ENCODE results near the gene MC1R.
"Not testable (repeated sequence)": the region's sequence is repeated elsewhere in the genome, so short reads cannot be mapped to it uniquely, and the experiment has no call there.

MC1R gene

DNA sequence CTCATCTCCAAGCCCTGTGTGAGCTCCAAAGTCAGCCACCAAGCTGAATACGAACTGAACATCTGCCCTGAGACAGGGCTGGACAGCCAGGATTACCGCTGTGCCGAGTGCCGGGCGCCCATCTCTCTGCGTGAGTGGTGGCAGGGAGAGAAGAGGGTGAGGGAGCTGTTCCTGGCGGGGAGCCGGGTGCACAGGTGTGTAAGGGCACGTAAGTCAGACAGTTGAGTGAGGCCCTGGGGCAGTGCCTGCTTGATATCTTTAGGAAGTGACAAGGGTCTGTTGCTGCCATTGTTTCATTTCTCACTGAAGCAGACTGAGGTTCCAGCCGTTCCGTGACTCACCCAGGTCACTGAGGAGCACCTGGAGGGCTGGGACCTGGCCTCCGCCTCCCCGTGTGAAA, 42.3 kb downstream of the MC1R start:
- in situ Hi-C loops (cut with MboI; ENCODE audit: low pct_unique_long_range_greater_than_20kb, low sequenced_read_pairs, unreplicated experiment): no loop called here
- TF ChIP-seq, protein P1, sequence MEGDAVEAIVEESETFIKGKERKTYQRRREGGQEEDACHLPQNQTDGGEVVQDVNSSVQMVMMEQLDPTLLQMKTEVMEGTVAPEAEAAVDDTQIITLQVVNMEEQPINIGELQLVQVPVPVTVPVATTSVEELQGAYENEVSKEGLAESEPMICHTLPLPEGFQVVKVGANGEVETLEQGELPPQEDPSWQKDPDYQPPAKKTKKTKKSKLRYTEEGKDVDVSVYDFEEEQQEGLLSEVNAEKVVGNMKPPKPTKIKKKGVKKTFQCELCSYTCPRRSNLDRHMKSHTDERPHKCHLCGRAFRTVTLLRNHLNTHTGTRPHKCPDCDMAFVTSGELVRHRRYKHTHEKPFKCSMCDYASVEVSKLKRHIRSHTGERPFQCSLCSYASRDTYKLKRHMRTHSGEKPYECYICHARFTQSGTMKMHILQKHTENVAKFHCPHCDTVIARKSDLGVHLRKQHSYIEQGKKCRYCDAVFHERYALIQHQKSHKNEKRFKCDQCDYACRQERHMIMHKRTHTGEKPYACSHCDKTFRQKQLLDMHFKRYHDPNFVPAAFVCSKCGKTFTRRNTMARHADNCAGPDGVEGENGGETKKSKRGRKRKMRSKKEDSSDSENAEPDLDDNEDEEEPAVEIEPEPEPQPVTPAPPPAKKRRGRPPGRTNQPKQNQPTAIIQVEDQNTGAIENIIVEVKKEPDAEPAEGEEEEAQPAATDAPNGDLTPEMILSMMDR (IDR thresholded peaks at IDR 0.05; ENCODE audit: extremely low read depth, insufficient read depth, missing control alignments): no peak
- no peak for DNase-seq (ENCODE audit: low spot score)

DNA sequence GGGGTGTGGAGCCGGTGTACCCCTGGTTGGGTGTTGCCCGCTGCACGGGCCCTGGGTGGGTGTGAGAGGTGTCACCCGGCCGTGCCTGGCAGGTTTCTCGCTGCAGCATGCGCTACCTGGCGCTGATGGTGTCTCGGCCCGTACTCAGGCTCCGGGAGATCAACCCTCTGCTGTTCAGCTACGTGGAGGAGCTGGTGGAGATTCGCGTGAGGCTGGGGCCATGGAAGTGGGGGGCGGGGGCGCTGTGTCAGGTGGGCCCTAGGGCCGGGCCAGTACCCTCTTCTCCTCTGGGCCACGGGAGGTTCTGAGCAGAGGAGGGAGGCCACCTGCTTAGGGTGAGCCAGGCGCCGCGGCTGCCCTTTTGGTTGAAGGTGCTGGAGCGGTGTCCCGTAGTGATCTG, 43.3 kb downstream of the MC1R start:
- in situ Hi-C loops (cut with MboI; ENCODE audit: low pct_unique_long_range_greater_than_20kb, low sequenced_read_pairs, unreplicated experiment): no loop called here
- no peak for DNase-seq (ENCODE audit: low spot score)
- TF ChIP-seq, protein P1 (IDR thresholded peaks at IDR 0.05; ENCODE audit: extremely low read depth, insufficient read depth, missing control alignments): no peak

DNA sequence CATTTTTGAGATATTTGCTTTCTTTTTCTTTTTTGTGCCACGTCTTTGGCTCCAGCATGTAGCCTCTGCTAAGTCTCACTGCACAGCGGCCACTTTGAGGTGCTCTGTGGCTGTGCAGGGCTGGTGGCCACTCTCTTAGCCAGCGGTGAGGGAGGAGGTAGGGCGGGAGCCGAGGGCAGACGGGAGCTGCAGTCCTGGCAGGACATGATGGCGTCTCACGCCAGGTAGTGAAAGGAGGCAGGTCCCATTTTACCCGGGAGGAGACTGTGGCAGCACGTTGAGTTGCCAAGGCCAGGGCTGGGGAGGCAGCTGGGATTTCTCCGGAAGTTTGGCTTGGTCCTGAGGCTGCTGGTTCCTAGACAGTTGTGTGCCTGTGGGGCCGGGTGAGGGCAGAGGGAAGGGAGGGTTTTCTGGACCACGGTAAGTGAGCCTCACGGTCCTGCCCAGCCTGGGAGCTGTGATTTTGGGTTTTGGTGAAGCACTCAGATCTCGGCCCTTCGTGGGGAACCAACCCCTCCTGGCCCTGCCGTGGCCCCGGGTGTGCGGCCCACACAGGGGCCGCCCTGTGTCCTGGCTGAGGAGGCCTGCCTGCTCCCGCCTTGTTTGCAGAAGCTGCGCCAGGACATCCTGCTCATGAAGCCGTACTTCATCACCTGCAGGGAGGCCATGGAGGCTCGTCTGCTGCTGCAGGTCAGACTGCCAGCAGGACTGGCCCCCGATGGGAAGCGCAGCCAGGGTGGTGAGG, 44.3 kb downstream of the MC1R start:
- in situ Hi-C loops (cut with MboI; ENCODE audit: low pct_unique_long_range_greater_than_20kb, low sequenced_read_pairs, unreplicated experiment): no loop called here
- TF ChIP-seq, protein P1 (IDR thresholded peaks at IDR 0.05; ENCODE audit: extremely low read depth, insufficient read depth, missing control alignments): no peak

DNA sequence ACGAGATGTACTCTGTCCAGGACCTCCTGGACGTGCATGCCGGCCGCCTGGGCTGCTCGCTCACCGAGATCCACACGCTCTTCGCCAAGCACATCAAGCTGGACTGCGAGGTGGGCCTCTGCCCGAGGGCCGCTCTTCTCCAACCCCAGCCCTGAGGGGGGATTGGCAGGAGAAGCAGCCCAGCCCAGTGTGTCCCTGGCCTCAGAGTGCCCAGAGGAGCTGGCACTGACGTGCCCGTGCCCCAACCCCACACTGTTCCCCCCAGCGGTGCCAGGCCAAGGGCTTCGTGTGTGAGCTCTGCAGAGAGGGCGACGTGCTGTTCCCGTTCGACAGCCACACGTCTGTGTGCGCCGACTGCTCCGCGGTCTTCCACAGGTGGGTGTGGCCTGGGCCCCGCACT, 45.5 kb downstream of the MC1R start:
- in situ Hi-C loops (cut with MboI; ENCODE audit: low pct_unique_long_range_greater_than_20kb, low sequenced_read_pairs, unreplicated experiment): no loop called here
- TF ChIP-seq, protein P1 (IDR thresholded peaks at IDR 0.05; ENCODE audit: extremely low read depth, insufficient read depth, missing control alignments): no peak

More for the DNA sequence above, 44.3 kb downstream of the MC1R start:
- no peak for DNase-seq (ENCODE audit: low spot score)

DNA sequence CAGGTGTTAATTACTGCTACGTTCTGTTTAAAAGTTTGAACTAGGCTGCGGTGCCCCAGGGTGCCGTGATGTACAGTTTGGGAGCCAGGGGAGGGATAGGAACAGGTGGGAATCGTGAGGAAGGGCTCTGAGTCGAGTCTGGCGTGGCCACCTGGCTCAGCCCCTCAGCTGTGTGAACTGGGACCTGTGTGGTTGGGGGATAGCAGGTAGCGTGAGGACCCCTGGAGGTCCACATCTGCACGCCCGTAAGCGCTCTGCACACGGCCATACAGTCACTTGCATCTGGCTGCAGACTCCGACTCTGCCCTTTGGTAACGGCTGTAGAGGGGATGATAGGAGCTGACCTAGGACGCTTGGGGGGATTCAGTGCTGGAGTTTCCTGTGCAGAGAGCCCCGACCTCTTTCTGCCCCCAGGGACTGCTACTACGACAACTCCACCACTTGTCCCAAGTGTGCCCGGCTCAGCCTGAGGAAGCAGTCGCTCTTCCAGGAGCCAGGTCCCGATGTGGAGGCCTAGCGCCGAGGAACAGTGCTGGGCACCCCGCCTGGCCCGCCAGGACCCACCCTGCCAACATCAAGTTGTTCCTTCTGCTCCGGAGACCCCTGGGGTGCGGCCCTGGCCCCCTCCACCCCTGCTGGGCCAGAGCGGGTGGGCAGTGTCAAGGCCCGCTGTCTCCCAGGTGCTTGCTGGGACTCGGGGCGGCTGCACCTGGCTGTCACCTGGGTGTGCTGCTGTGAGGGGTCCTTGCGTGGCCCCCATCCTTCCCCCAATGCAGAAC, 47.0 kb downstream of the MC1R start:
- TF ChIP-seq, protein P1 (IDR thresholded peaks at IDR 0.05; ENCODE audit: extremely low read depth, insufficient read depth, missing control alignments): no peak
- in situ Hi-C loops (cut with MboI; ENCODE audit: low pct_unique_long_range_greater_than_20kb, low sequenced_read_pairs, unreplicated experiment): no loop called here
- DNase-seq (ENCODE audit: low spot score): no peak

More for the DNA sequence above, 45.5 kb downstream of the MC1R start:
- no peak for DNase-seq (ENCODE audit: low spot score)

DNA sequence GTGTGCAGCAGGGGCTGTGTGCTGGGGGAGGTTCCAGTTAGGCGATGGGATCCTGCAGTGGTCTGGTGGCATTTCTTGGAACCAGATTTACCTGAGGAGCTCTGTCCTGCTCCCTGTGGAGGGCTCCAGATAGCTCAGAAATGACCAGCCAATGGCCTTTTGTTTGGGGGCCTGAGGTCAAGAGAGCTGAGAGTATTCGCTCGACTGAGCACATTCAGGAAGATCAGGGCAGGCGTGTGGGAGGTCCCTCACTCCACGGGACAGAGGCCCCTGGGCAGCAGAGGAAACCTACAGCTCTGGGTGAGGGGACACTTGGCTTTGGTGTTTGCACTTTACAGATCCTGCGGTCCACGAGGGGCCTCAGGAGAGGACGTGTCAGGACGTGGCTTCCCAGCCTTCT, 48.1 kb downstream of the MC1R start:
- DNase-seq (ENCODE audit: low spot score): no peak
- in situ Hi-C loops (cut with MboI; ENCODE audit: low pct_unique_long_range_greater_than_20kb, low sequenced_read_pairs, unreplicated experiment): no loop called here
- TF ChIP-seq, protein P1 (IDR thresholded peaks at IDR 0.05; ENCODE audit: extremely low read depth, insufficient read depth, missing control alignments): no peak

DNA sequence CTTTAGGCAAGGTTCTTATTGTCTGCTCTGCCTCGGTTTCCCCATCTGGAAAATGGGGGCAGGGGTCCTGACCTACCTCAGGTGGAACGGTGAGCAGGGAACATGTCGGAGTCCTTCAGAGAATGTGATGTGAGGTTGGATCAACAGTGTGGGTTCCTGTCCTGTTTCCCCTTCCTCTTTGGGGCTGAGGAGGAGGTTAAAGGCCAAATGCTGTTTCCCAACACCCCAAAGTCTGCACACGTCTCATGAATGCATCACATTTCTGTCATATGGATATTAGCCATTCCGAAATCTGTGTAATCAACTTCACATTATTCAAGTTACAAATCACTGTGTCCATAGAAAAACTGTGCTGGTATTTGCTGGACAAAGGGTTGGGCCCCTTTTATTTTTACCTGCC, 48.8 kb downstream of the MC1R start:
- DNase-seq (ENCODE audit: low spot score); in situ Hi-C loops (cut with MboI; ENCODE audit: low pct_unique_long_range_greater_than_20kb, low sequenced_read_pairs, unreplicated experiment): not testable (repeated sequence)

DNA sequence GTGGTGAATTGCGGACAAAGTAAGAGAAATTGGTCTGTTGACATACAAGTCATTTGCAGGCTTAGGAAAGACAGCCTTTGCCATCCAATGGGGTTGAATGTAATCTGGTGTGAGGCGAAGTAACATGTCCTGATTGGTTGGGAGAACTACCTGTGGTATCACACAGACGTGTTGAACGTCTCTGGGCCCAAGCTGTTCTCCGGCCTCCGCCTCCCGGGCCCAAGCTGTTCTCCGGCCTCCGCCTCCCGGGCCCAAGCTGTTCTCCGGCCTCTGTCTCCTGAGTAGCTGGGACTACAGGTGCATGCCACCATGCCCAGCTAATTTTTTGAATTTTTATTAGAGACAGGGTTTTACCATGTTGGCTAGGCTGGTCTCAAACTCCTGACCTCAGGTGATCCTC, 49.4 kb downstream of the MC1R start:
- DNase-seq (ENCODE audit: low spot score); in situ Hi-C loops (cut with MboI; ENCODE audit: low pct_unique_long_range_greater_than_20kb, low sequenced_read_pairs, unreplicated experiment): not testable (repeated sequence)

Data from GM13977 (cell line).